GM18867 (cell line): ENCODE results near the gene GPC6.
"Not testable (repeated sequence)": the region's sequence is repeated elsewhere in the genome, so short reads cannot be mapped to it uniquely, and the experiment has no call there.

Experiments used
- ATAC-seq: cut with Tn5 transposase; IDR thresholded peaks from one replicate; pipeline ENCODE4 v1.9.1; 2021; ENCODE audit warnings: mild to moderate bottlenecking, moderate library complexity; ENCODE audit not compliant: unreplicated experiment

GPC6 gene

GRCh38 chr13:93318534-93319254, 92.1 kb downstream of the GPC6 start:
- ATAC-seq, result no peak

DNA sequence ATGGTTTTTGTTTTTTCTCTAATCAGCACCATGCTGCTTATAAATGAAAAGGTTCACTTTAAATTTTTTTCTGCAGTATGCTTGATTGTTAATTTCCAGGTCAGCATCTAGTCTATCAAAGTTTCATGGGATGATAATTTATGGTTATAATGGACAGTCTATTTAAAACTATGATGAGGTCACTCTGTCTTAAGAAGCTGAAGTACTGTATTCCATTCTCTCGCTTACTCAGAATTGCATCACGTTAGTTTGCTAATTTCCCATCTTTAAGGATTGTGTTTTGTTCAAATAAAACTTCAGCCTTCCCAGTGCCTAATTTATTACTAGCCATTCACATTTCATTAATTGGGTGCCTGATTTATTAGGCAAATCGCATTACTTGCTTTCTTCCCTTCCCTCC, 94.3 kb downstream of the GPC6 start:
- no peak for ATAC-seq

DNA sequence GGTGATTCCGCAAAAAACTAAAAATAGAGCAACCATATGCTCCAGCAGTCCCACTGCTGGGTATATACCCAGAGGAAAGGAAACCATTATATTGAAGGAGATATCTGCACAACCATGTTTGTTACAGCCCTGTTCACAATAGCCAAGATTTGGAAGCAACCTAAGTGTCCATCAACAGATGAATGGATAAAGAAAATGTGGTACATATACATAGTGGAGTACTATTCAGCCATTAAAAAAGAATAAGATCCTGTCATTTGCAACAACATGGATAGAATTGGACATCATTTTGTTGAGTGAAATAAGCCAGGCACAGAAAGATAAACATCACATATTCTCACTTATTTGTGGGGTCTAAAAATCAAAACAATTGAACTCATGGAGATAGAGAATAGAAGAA, 97.3 kb downstream of the GPC6 start:
- not testable (repeated sequence) for ATAC-seq

DNA sequence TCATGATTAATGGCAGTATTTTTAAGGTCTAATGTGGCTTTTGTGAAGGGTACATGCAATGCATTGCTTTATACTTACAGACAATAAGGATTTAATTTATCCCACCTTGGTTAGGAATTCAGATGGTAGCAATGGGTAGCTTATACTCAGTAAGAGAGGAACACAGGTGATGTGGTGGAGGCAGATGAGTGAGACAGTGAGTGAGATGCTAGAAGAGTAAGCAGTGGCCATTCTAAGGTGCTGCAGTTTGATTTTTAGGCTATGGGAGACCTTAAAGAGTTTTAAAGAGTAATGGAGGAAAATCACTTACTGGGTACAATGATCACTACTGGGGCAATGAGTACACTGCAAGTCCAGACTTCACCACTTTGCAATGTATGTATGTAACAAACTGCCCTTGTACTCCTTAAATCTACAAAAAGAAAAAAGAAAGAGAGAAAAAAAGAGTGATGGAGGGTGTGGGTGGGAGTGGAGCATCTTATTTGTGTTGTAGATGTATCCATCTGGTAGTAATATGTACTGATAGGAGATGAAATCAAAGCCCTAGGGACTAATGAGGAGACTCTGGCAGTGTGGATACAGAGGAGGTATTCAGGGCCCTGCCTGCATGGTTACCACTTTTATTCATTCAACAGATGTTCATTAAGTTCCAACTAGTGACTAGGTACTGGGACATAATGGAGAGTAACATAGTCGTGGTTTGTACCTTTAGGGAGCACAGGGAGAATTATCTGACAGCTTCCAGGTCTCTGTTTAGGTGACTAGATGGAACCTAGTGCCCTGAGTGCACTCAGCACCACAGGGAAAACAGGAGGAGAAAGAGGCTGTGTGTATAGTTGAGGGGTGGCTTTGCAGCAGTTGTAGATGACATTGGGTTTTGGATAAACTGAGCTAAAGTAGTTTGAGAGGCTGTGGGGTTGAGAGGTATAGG, 99.0 kb downstream of the GPC6 start:
- ATAC-seq, result no peak

GRCh38 chr13:93326234-93326811, 99.7 kb downstream of the GPC6 start:
- no peak for ATAC-seq

DNA sequence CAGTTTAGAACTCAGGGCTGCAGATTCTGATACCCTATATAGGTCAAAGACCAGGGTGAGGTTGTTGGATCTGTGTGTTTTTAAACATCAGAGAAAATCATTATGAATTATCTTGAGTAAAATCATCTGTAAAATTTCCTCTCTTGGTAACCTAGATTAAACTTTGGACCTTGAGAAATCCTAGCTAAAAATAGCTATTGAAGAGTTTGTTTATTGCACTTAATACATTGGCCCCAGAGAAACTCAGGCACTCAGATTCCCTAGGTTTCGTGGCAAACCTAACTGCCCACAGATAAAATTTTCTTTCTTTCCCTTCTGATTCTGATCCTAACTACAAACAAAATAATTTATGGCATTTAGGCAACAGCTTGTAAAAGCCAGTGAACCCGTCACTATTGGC, 102.3 kb downstream of the GPC6 start:
- ATAC-seq, result no peak

DNA sequence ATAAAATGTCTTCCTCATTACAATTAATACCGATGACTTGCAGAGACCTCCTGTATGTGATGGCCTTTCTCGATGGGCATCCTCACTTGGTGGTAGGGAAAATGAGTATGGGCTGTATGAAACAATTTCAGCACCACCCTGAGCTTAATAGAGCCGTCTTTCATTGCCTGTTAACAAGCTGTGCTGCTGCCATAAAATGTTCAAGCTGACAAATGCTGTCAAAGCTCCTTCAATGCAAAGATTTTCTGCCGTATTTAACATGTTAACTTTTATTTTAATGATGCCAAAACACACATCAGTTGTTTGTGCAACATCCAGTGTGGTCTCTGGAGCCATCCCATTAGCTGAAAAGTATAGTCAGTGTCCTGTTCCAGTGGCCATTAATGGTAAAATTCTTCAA, 110.1 kb downstream of the GPC6 start:
- ATAC-seq, result no peak

- ATAC-seq, result no peak
Measured at GRCh38 chr13:93338030-93338429, 111.4 kb downstream of the GPC6 start.

DNA sequence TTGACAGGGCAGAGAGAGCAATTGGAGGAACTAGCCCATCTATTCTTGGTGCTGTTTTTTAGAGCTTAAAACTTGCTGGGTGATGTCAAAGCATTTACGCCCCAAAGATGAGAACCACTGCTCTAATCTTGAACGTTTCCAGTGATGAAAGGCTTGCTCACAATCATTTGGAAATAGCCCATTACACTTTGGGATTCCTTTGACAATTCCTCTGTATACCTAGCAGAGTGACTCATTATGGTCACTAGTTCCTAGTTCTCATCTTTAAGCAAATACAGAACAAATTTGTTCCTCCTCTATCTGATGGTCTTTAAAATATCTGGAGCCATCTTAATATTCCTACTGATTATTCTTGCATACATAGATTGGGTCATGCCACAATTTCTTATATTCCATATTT, 112.3 kb downstream of the GPC6 start:
- no peak for ATAC-seq

DNA sequence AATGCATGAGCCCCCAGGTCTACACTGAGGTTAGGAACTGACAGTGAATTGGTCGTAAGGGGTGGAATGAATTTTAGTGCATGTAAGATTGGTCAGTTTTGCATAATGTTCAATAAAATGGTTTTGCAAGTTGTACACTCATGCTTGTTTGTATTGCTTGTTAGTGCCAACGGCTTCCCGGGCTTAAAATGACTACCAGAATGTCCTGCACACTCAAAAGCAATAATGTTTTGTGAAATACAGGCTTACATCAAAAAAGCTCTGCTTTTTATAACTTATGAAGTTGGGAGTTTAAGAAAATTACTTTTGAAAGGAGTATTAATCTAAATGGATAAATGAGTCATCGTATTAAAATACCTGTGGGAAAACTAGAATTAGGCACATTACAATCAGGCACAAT, 112.9 kb downstream of the GPC6 start:
- no peak for ATAC-seq

DNA sequence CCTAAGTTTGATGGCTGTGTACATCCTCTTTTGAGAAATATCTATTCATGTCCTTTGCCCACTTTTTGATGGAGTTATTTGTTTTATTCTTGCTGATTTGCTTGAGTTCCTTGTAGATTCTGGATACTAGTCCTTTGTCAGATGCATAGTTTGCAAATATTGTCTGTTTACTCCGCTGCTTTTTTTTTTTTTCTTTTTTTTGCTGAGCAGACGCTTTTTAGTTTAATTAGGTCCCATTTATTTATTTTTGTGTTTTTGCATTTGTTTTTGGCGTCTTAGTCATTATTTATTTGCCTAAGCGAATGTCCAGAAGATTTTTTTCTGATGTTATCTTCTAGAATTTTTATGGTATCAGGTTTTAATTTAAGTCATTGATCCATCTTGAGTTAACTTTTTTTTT, 114.9 kb downstream of the GPC6 start:
- no peak for ATAC-seq

GRCh38 chr13:93343097-93343496, 116.5 kb downstream of the GPC6 start:
- ATAC-seq, result no peak

DNA sequence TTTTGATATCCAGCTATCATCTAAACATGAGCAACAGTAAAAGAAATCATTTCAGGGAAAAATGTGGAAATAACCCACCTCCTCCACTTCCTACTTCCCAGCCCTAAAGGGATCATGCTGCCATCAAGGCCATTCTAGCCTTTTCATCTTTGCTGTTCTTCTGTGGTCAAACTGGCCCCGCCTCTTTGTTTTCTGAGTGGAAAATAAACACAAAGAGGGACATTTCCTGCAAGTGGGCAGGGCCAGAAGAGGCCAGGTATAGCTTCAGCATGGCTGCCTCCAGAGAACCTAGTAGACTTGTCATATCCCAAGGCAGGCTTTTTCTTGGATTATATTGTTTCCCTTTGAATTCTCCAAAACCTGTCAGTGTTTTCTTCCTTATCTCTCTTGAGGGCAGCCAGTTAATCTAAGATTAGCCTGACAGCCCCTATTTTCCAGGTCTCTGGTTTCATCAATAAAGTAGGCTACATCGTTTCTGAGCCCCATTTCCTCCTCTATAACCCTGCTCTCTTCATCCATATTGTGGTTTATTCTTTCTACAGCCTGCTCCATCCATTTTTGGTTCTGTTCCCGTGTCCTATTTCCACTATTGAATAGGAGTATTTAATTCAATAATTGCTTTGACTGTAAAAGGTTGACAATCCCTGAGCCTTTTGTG, 117.6 kb downstream of the GPC6 start:
- ATAC-seq, result no peak

DNA sequence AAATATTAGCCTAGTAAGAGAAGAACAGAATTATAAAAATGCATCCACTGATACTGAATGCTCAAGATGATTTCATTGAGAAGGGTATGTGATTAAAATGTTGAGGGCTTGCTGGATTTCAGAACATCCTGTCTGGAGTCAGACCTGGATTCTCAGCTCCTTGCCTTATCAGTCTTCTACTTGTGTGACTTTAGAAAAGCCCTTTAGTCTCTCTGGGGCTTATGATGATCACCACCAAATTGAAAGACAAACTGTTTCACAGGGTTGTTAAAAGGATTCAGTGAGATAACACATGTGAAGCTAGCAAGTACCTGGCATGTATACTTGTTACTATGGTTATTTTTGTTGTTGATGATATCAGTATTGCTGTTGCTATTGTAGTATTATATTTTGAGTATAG, 118.4 kb downstream of the GPC6 start:
- no peak for ATAC-seq

GRCh38 chr13:93345770-93346169, 119.2 kb downstream of the GPC6 start:
- ATAC-seq, result no peak

GRCh38 chr13:93352616-93353015, 126.0 kb downstream of the GPC6 start:
- no peak for ATAC-seq

DNA sequence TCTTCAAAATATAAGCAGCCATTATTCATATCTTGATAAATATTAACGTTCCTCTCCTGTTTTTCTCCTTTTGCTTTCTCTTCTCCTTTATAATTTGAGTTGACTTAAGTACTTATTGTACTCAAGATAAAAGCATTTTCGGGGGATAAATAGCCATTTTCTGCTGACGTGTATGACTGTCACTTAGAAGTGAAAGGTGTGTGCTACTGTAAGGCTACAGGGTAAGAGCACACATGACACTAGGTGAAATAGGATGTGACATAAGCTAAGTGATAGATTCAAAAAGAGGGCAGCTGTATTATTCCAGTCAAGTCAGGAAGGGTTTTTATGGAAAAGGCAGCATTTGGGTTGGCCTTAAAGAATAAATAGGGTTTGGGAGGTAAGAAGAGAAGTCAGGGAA, 128.5 kb downstream of the GPC6 start:
- ATAC-seq, result no peak

- ATAC-seq, result no peak
Measured at GRCh38 chr13:93356469-93356868, 129.9 kb downstream of the GPC6 start.

DNA sequence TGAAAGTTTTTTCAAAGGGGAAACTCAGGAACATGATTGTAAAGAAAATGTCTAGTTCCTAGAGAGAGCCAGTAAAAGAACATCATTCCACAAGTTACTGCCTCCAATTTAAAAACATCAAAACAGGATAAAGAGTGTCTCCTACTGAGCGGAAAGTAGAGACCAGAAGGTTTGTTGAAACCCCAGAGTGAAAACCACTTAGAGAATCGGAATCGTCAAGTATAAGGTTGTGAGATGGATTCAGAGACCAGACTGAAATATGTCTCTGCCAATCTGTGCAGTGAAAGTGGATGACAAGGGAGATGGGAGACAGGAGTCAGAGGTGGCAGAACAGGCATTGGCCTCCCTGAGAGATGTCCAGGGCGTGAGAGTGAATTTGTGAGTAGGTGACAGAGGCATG, 133.4 kb downstream of the GPC6 start:
- no peak for ATAC-seq

- ATAC-seq, result no peak
Measured at GRCh38 chr13:93361703-93362102, 135.1 kb downstream of the GPC6 start.

GRCh38 chr13:93364166-93364565, 137.6 kb downstream of the GPC6 start:
- no peak for ATAC-seq
